Activated naive CD8-positive, alpha-beta T cell treated with anti-CD3 and anti-CD28 coated beads, Interleukin-2, amount 10 ng/mL, durations not matched to agents 7 days and 5 days (primary cell): Measurements from ENCODE around the gene DNM1L. TPM values are rescaled to one million over a fixed set of nuclear protein-coding genes. Genes with fewer than 3 reads are reported as not detected.

ENCODE experiments used
- ATAC-seq: fragments of 150-1000 bp; cut with Tn5 transposase; one replicate; pipeline ENCODE4 v1.10.0; 2021; ENCODE audit warnings: low read depth, moderate library complexity
- POLR2A ChIA-PET: fragments of 350-600 bp; sonication (Branson Sonifier 250); formaldehyde crosslinking; loops from one replicate; lab custom pipeline; 2021; ENCODE audit warnings: antibody characterized with exemption; lab: Charles Lee
- DNase-seq: peaks from one replicate; pipeline ENCODE4 v3.0.0; 2021
- H3K27ac Mint-ChIP-seq: one replicate; pipeline ENCODE4 v1.8.0; 2022; ENCODE audit warnings: mild to moderate bottlenecking, mixed read lengths
- H3K27me3 Mint-ChIP-seq: one replicate; pipeline ENCODE4 v1.8.0; 2022; ENCODE audit warnings: mild to moderate bottlenecking, moderate library complexity, mixed read lengths
- H3K36me3 Mint-ChIP-seq: one replicate; pipeline ENCODE4 v1.8.0; 2021; ENCODE audit warnings: mild to moderate bottlenecking, mixed read lengths
- H3K4me1 Mint-ChIP-seq: one replicate; pipeline ENCODE4 v1.8.0; 2021; ENCODE audit warnings: mixed read lengths
- H3K4me3 Mint-ChIP-seq: one replicate; pipeline ENCODE4 v1.8.0; 2022; ENCODE audit warnings: mild to moderate bottlenecking, moderate library complexity, mixed read lengths
- H3K9me3 Mint-ChIP-seq: one replicate; pipeline ENCODE4 v1.8.0; 2021; ENCODE audit warnings: mixed read lengths
- total RNA-seq, 2 experiments: library from RNA; stranded (reverse); gene quantifications; one replicate each; pipeline ENCODE4 v1.2.3, GENCODE V29; 2021

DNM1L gene
- total RNA-seq, 2 experiments from 2014 or later: 58.5 to 59.5 TPM

DNA sequence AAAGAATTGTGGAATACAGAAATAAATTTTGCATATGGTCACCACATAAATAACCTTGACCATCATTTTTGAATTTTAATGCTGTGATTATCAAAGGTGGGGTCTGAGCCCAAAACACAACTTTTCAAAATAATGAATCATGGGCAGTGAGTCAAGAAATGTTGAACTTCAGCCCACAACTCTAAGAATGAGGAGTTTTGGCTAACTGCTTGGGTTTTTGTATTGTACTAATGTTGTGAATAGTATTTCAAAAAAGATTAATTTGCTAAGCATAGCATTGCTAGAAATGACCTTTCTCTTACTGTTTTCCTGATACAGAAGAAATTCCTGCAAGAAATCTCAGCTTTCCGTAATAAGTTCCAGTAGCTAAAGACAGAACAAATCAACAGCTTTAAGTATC lies 101.0 kb downstream of the DNM1L start:
- Mint-ChIP-seq H3K27ac (no peak overlapping the region), H3K9me3 (no peaks in the 10 kb centered on the region), H3K27me3 (peaks cover 4% of the 10 kb centered on the region), H3K4me3 (no peak overlapping the region), H3K36me3 (no peaks in the 10 kb centered on the region), H3K4me1 (no peaks in the 10 kb centered on the region)
- POLR2A ChIA-PET: interaction anchor here (0.6 kb wide), 1 partner anchor 104 kb away, joined by 5 read pairs; no protein-coding TSS in a partner anchor
- DNase-seq (no peak), ATAC-seq (no peak)

DNA sequence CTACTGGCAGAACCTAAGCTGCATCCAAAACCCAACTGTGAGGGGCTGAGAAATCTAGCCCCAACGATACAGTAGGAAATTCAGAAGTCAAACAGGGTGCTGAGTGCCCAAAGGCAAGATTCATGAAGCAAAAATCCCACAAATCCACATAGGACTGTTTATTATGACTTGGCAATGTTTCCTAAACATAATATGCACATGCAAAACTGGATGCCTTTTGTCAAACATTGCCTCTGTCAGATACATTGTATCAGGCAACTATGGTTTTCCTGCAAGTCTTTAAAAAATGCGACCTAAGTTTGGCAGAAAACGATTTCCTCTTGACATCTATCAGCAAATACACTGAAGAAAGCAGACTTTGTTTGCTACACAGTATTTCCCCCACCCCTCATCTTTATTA lies 103.9 kb downstream of the DNM1L start:
- no peaks in the 10 kb centered on the region for H3K36me3 Mint-ChIP-seq
- H3K9me3 Mint-ChIP-seq: no peaks in the 10 kb centered on the region
- DNase-seq (no peak), ATAC-seq (no peak)
- no peak overlapping the region for H3K4me3 Mint-ChIP-seq
- H3K27me3 Mint-ChIP-seq: peaks cover 4% of the 10 kb centered on the region
- no peaks in the 10 kb centered on the region for H3K4me1 Mint-ChIP-seq
- no peak overlapping the region for H3K27ac Mint-ChIP-seq
- POLR2A ChIA-PET: no interaction called here

DNA sequence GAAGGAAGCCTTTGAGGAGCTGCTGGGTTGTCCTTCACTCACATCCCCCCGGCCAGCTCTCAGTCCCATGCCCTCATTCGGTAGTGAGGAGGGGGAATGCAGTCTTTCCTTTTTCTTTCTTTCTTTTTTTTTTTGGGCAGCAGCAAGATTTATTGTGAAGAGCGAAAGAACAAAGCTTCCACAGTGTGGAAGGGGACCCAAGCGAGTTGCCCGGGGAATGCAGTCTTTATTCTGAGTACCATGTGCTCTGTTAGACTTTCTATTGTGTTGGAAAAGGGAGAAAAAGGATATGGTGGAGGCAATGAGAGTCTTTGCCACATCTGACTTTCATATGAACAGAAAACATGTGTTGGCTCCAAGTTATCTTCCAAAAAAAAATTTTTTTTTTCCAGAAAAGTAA lies 106.5 kb downstream of the DNM1L start:
- Mint-ChIP-seq H3K4me3 (no peak overlapping the region), H3K9me3 (no peaks in the 10 kb centered on the region), H3K36me3 (no peaks in the 10 kb centered on the region), H3K4me1 (no peaks in the 10 kb centered on the region), H3K27me3 (no peaks in the 10 kb centered on the region), H3K27ac (no peak overlapping the region)
- DNase-seq (no peak), ATAC-seq (no peak)
- POLR2A ChIA-PET: no interaction called here

DNA sequence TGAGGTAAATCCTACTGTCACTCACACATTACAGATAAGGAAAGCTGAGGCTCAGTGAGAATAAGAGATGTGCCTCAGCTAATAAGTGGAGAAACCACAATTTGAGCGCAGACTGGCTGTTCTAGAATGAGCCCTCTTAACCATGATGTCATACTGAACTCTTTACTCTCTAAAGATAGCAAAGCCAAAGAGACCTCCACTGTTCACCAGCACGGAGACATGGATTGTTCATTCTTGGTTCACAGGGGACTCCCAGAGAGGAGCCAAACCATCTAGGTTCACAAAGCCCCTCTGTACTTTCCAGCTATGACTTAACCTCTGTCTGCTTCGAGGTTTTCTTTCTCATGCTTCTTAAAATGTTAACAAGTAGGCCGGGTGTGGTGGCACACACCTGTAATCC lies 109.3 kb downstream of the DNM1L start:
- POLR2A ChIA-PET: no interaction called here
- H3K9me3 Mint-ChIP-seq: no peaks in the 10 kb centered on the region

DNA sequence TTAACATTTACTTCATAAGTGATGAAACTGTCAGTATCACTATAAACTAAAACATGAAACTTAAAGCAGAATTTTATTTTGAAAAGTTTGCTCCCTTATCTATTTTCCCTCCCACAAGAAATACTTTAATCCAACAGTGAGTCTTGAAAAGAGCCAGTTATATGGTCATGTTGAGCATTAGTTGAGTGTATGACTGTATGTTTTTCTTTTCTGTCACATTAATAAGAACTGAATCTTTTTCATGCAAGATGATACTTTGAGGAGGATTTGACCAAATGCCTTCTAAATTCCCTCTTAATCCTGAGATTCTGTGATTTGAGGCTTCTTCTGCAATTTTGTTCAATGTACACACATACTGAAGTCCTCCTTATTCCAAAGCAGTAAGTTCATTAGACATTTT lies 110.3 kb downstream of the DNM1L start:
- Mint-ChIP-seq H3K4me1 (no peaks in the 10 kb centered on the region), H3K27ac (no peak overlapping the region), H3K27me3 (peaks cover 3% of the 10 kb centered on the region), H3K4me3 (no peak overlapping the region), H3K36me3 (no peaks in the 10 kb centered on the region), H3K9me3 (no peaks in the 10 kb centered on the region)
- ATAC-seq (no peak), DNase-seq (no peak)
- POLR2A ChIA-PET: no interaction called here

More for the DNA sequence above, 109.3 kb downstream of the DNM1L start:
- ATAC-seq: no peak
- no peak for DNase-seq
- Mint-ChIP-seq H3K27ac (no peak overlapping the region), H3K4me3 (no peak overlapping the region), H3K4me1 (no peaks in the 10 kb centered on the region), H3K27me3 (peaks cover 3% of the 10 kb centered on the region), H3K36me3 (no peaks in the 10 kb centered on the region)

DNA sequence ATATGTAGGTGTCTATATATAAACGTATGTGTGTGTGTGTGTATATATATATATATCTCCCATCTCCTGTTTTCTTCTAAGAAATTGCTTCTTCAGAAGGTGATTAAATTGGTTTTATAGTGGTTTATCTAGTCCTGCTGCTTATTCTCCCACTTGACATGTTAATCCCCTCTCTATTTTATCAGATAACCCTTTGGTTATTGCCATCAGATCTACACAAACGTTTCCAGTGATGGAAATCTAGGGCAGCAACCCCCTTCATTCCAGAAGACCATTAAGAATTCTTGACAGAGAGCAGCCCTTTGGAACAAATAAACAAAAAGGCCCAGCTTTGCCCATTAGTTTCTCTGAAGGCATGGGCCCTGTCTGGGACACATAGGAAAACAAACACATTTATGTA lies 110.8 kb downstream of the DNM1L start:
- no peak overlapping the region for H3K4me3 Mint-ChIP-seq
- H3K9me3 Mint-ChIP-seq: no peaks in the 10 kb centered on the region
- POLR2A ChIA-PET: no interaction called here
- H3K27ac Mint-ChIP-seq: no peak overlapping the region
- H3K36me3 Mint-ChIP-seq: no peaks in the 10 kb centered on the region
- no peaks in the 10 kb centered on the region for H3K4me1 Mint-ChIP-seq
- ATAC-seq: no peak
- no peak for DNase-seq
- H3K27me3 Mint-ChIP-seq: peaks cover 3% of the 10 kb centered on the region

DNA sequence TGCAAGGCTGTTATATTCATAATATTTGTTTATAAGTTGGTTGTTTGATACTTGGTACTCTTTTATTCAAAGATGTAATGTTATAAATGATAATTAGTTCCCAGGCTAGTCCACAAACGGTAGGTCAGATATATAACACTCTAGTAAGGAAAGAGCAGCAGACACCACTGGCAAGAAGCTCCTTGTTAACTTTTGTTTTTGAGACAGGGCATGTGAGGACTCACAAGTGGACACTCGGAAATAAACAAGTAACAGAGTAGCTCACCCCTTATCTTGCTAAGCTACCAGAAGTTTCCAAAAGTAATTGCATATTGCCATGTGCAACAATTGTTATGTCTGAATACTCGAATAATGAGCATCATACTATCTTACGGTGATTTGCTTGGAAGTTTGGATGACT lies 115.2 kb downstream of the DNM1L start:
- Mint-ChIP-seq H3K9me3 (no peaks in the 10 kb centered on the region), H3K27me3 (peaks cover 3% of the 10 kb centered on the region), H3K4me1 (no peaks in the 10 kb centered on the region), H3K36me3 (no peaks in the 10 kb centered on the region), H3K4me3 (no peak overlapping the region), H3K27ac (no peak overlapping the region)
- ATAC-seq (no peak), DNase-seq (no peak)
- POLR2A ChIA-PET: no interaction called here

Other genes with a start within 250 kb of the DNM1L start
- gene YARS2, start 76.6 kb downstream of the DNM1L start, total RNA-seq: 10 to 100 TPM; 15.9 to 21.2 TPM
- gene PKP2, start 217.5 kb downstream of the DNM1L start, total RNA-seq: under 1 TPM in 1 of 2 experiments, not detected in 1; 0.36 TPM